B cell (primary cell): ENCODE data around the gene MCM5.

ENCODE experiments used
- EZH2 ChIP-seq: IDR thresholded peaks from 2 replicates; pipeline ENCODE4 v1.6.1; 2012; ENCODE audit warnings: borderline replicate concordance, low read depth, mild to moderate bottlenecking, moderate library complexity, low read length; ENCODE audit not compliant: insufficient read depth, poor library complexity, severe bottlenecking
- TF ChIP-seq, protein P1 (sequence below): fragments of 200-600 bp; IDR thresholded peaks from one replicate; pipeline ENCODE4 v1.8.0; 2022; ENCODE audit warnings: antibody characterized with exemption, mild to moderate bottlenecking

DNA sequence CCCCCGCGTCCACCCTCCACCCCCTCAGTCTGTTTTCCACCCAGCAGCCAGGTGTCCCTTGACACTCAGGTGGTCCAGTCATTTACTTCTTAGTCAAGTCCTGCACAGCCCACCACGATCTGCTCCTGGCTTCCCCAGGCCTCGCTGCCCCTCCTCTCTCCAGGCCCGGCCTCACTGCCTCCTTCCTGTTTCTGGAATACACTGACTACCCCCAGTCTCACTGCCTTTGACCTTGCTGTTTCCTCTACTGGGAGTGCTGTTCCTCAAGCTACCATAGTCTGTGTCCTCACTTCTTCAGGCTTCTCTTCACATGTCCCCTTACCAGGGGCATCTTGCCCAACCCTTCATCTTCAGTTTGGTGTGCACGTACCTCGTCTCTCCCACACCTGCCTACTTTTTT, 7.4 kb downstream of the MCM5 start:
- TF ChIP-seq, protein P1, sequence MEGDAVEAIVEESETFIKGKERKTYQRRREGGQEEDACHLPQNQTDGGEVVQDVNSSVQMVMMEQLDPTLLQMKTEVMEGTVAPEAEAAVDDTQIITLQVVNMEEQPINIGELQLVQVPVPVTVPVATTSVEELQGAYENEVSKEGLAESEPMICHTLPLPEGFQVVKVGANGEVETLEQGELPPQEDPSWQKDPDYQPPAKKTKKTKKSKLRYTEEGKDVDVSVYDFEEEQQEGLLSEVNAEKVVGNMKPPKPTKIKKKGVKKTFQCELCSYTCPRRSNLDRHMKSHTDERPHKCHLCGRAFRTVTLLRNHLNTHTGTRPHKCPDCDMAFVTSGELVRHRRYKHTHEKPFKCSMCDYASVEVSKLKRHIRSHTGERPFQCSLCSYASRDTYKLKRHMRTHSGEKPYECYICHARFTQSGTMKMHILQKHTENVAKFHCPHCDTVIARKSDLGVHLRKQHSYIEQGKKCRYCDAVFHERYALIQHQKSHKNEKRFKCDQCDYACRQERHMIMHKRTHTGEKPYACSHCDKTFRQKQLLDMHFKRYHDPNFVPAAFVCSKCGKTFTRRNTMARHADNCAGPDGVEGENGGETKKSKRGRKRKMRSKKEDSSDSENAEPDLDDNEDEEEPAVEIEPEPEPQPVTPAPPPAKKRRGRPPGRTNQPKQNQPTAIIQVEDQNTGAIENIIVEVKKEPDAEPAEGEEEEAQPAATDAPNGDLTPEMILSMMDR, result no peak
- TF ChIP-seq EZH2, result no peak
